HG03460 (cell line): Measurements from ENCODE around the gene ZNF771.

Experiments
- ATAC-seq: cut with Tn5 transposase; IDR thresholded peaks from one replicate; pipeline ENCODE4 v1.9.1; 2021; ENCODE audit not compliant: unreplicated experiment

ZNF771 gene

GRCh38 chr16:30407102-30407803 is at the start of gene ZNF771:
Gene ZNF771 (plus strand): TSS chr16:30407606. CDS start chr16:30408054, 448 bp downstream.
- peak; percentile 77 for ATAC-seq

- ATAC-seq: no peak
Measured at GRCh38 chr16:30357715-30358576, 49.5 kb upstream of the ZNF771 start.

- ATAC-seq: no peak
Measured at GRCh38 chr16:30358577-30358936, 48.8 kb upstream of the ZNF771 start.

- ATAC-seq: no peak
Measured at GRCh38 chr16:30358990-30359870, 48.2 kb upstream of the ZNF771 start.

GRCh38 chr16:30359871-30360170 is 47.6 kb upstream of the ZNF771 start:
- no peak for ATAC-seq

- ATAC-seq: no peak
Measured at GRCh38 chr16:30361180-30361579, 46.2 kb upstream of the ZNF771 start.

- no peak for ATAC-seq
Measured at GRCh38 chr16:30365200-30365599, 42.2 kb upstream of the ZNF771 start.

GRCh38 chr16:30366511-30366910 is 40.9 kb upstream of the ZNF771 start:
- no peak for ATAC-seq

- ATAC-seq: no peak
Measured at GRCh38 chr16:30367349-30368009, 39.9 kb upstream of the ZNF771 start.

GRCh38 chr16:30368122-30368791 is 39.1 kb upstream of the ZNF771 start:
- no peak for ATAC-seq

- ATAC-seq: no peak
Measured at GRCh38 chr16:30368792-30369090, 38.7 kb upstream of the ZNF771 start.

- no peak for ATAC-seq
Measured at GRCh38 chr16:30369091-30369937, 38.1 kb upstream of the ZNF771 start.

- ATAC-seq: peak; percentile 5
Measured at GRCh38 chr16:30369938-30370455, 37.4 kb upstream of the ZNF771 start.

- peak; percentile 74 for ATAC-seq
Measured at GRCh38 chr16:30370456-30371247, 36.8 kb upstream of the ZNF771 start, which contains the start of gene TBC1D10B. Gene TBC1D10B (minus strand): TSS chr16:30370494. CDS start chr16:30370183, 311 bp downstream.

- no peak for ATAC-seq
Measured at GRCh38 chr16:30371248-30371816, 36.1 kb upstream of the ZNF771 start.

GRCh38 chr16:30372038-30372712 is 35.2 kb upstream of the ZNF771 start:
- no peak for ATAC-seq

- ATAC-seq: no peak
Measured at GRCh38 chr16:30372725-30373124, 34.7 kb upstream of the ZNF771 start.

GRCh38 chr16:30374538-30374937 is 32.9 kb upstream of the ZNF771 start, which contains the start of gene MYL11:
Gene MYL11 (plus strand): TSS chr16:30374802. CDS start chr16:30374858, 56 bp downstream.
- no peak for ATAC-seq
